GM10248 (cell line): ENCODE measurements around the gene CALR3.
A peak's percentile ranks its signal among the peaks of the same experiment; 100 is the strongest.
"Not testable (repeated sequence)": the region's sequence is repeated elsewhere in the genome, so short reads cannot be mapped to it uniquely, and the experiment has no call there.

Experiments used
- CTCF ChIA-PET: fragments of 300-600 bp; sonication (Branson Sonifier 250); formaldehyde crosslinking; extraction: SDS; loops from one replicate; lab custom pipeline; 2021; ENCODE audit warnings: antibody characterized with exemption; lab: Yijun Ruan, JAX
- POLR2A ChIA-PET: fragments of 350-650 bp; sonication (Branson Sonifier 250); formaldehyde crosslinking; extraction: SDS; loops from one replicate; lab custom pipeline; 2020; ENCODE audit warnings: antibody characterized with exemption; lab: Yijun Ruan, JAX
- DNase-seq: peaks from one replicate; pipeline ENCODE4 v3.0.0; 2012; ENCODE audit errors: extremely low spot score
- CTCF ChIP-seq: IDR thresholded peaks from 2 replicates; pipeline ENCODE4 v1.5.1; 2012; ENCODE audit warnings: mild to moderate bottlenecking, low read depth; ENCODE audit errors: extremely low read depth, missing control alignments, control extremely low read depth

Gene CALR3, protein sequence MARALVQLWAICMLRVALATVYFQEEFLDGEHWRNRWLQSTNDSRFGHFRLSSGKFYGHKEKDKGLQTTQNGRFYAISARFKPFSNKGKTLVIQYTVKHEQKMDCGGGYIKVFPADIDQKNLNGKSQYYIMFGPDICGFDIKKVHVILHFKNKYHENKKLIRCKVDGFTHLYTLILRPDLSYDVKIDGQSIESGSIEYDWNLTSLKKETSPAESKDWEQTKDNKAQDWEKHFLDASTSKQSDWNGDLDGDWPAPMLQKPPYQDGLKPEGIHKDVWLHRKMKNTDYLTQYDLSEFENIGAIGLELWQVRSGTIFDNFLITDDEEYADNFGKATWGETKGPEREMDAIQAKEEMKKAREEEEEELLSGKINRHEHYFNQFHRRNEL

DNA sequence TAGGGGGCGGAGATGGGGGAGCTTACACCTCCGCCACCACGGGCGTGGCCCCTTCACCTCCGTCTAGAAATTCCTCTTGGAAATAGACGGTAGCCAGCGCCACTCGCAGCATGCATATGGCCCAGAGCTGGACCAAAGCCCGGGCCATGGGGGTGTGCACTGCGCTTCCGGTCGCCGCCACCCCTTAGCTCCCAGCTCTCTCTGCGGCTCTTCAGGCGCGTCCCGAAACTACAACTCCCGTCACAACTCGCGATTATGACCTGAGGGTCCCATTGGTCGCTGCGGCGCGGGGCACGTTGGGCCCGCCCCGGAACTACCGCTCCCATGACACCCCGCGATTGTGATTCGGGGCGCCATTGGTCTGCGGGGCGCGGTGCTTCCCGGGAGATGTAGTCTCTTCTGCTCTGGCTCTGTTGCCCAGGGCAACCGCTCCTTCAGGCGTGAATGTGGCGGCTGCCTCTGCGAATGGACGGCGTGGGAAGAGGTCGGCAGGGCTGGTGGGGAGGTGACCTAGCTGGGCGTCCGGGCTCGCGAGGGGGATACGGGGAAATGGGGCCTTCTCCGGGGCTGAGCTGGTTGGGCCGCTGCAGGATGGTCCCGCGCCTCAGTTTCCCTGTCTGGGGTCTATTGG lies at the start of gene CALR3, which contains the start of gene C19orf44:
TSS of gene CALR3 (minus strand) at position 186 of the 631 bp plus-strand sequence. CDS start at position 148, 38 bp downstream.
TSS of gene C19orf44 (plus strand) at position 413 of the 631 bp plus-strand sequence. CDS start 4,399 bp downstream, outside the sequence.
- TF ChIP-seq CTCF = no peak
- ChIA-PET CTCF (interaction anchor here (0.7 to 1.5 kb wide), 4 partner anchors 20 to 54 kb away, joined by 3 to 4 read pairs (median 4); no protein-coding TSS in a partner anchor), POLR2A (no interaction called here)
- peak; percentile 98 for DNase-seq

GRCh38 chr19:16544473-16545231 lies 48.7 kb upstream of the CALR3 start:
- DNase-seq = no peak
- POLR2A ChIA-PET = interaction anchor here (0.7 kb wide), 1 partner anchor 29 kb away, joined by 3 read pairs; no protein-coding TSS in a partner anchor
- CTCF ChIA-PET = interaction anchor here (1.2 kb wide), 1 partner anchor 19 kb away, joined by 3 read pairs; no protein-coding TSS in a partner anchor
- no peak for TF ChIP-seq CTCF

GRCh38 chr19:16543734-16544133 lies 47.8 kb upstream of the CALR3 start:
- DNase-seq, CTCF ChIA-PET, POLR2A ChIA-PET: not testable (repeated sequence)

- ChIA-PET CTCF (interaction anchor here (1.0 kb wide), 1 partner anchor 15 kb away, joined by 3 read pairs; no protein-coding TSS in a partner anchor), POLR2A (interaction anchor here (0.6 kb wide), 1 partner anchor 26 kb away, joined by 3 read pairs; no protein-coding TSS in a partner anchor)
- DNase-seq = no peak
- no peak for TF ChIP-seq CTCF
These were observed 47.0 kb upstream of the CALR3 start for GRCh38 chr19:16542910-16543472.

DNA sequence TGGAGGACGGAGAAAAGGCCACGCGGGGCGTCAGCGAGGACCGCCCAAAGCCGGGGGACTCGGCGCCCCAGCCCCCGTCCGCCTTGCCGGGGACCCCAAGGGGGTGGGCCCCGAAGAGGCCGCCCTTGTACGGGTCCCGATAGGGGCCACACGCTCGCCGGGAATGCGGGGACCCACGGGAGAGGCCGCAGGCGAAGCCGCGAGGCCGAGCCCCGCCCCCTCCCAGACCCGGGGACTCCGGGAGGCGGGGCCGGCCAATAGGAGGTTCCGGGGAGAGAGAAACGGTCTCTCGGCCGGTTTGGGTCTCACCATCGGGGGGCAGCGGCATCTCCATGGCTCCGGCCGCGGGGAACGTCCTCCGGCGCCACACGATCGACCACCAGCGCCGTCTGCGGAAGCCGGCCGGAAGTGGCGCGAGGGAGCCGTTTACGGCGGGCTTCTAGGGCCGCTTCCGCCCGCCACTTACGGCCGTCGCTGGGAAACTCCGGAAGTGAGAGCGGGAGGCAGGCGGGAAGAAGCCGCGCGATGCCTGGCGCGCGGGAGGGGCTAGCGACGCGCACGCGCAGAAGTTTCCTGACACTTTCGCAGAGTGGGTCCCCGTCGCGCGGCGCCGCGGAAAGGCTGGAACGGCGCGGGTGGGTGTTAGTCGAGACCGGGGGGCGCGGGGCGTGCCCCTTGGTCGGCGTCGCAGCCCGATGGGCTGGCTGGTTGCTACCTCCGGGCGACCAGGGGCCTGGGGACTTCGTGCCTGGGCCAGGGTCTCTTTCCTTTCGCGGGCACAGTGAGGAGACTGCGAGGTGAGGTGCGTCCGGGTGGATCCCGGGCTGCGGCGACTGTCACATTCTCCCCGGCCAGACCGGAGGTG lies 46.3 kb upstream of the CALR3 start, which contains the start of gene CHERP:
TSS of gene CHERP (minus strand) at position 393 of the 865 bp plus-strand sequence. CDS start at position 334, 59 bp downstream.
- no peak for TF ChIP-seq CTCF
- peak; percentile 97 for DNase-seq
- CTCF ChIA-PET = interaction anchor here (1.0 to 1.9 kb wide), 2 partner anchors 15 to 16 kb away, joined by 3 to 4 read pairs; no protein-coding TSS in a partner anchor
- POLR2A ChIA-PET = interaction anchor here (0.6 kb wide), 1 partner anchor 25 kb away, joined by 3 read pairs; no protein-coding TSS in a partner anchor

DNA sequence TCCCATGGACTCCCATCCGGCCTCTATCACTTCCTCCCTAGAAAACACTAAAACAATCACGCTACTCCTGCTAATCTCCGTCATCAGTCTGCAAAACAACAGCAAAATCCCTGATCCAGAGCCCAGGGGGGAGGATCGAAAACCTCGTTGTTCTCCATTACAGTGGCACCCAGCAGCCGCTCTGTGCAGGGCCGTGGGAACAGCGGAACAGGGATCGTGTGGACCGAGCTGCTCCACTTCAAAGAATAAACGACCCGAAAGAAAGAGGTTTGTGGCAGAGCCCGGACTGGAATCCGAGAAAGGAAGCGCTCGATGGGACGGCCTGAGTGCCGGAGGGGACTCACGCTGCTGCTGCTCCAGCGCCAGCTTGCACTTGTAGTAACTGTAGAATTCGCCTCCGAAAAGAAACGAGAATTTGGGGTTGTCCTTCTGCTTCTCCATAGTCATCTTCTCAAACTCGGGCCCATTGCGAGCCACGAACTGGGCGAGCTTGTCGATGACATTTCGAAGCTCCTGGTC lies 45.6 kb upstream of the CALR3 start:
- CTCF ChIA-PET = interaction anchor here (1.9 kb wide), 1 partner anchor 15 kb away, joined by 4 read pairs; no protein-coding TSS in a partner anchor
- POLR2A ChIA-PET = no interaction called here
- no peak for TF ChIP-seq CTCF
- no peak for DNase-seq
